ENCODE data around the gene CES2.

The CES2 gene

GRCh38 chr16:66976746-66977145 is 41.4 kb downstream of the CES2 start:
- peaks cover 2% of the 10 kb centered on the region for H3K79me1 ChIP-seq (ENCODE audit: low read depth, low read length)
- no peak overlapping the region for H3K27ac ChIP-seq (replicated peaks; ENCODE audit: low read length)
- H2BK12ac ChIP-seq (ENCODE audit: low read length): no peak overlapping the region
- H3K9ac ChIP-seq (ENCODE audit: low read depth, low read length, poor library complexity): peak overlapping the region; percentile 60
- H2BK120ac ChIP-seq (ENCODE audit: low read depth, low read length): peak overlapping the region; percentile 61
- WGBS, 2 donors (ENCODE audit: extremely low coverage in 2 of 2, insufficient read length in 2 of 2, insufficient replicate concordance in 1 of 2): no CpG with 5 or more reads among the region's 13 CpGs
- no peak overlapping the region for H3K4me2 ChIP-seq (ENCODE audit: insufficient read depth, low read length, poor library complexity, severe bottlenecking)
- H2AK5ac ChIP-seq (ENCODE audit: low read depth, low read length): peak overlapping the region; percentile 70
- H3K14ac ChIP-seq (ENCODE audit: low read length): no peak overlapping the region
- H3K4me1 ChIP-seq (ENCODE audit: control insufficient read depth in 2 of 2, insufficient read depth in 1 of 2, low read depth in 1 of 2, low read length in 2 of 2): peaks cover 3 to 10% of the 10 kb centered on the region in 2 donors
- H3K9me3 ChIP-seq (replicated peaks in 1 of 2; ENCODE audit: control insufficient read depth in 2 of 2, insufficient read depth in 1 of 2, low read depth in 1 of 2, low read length in 2 of 2): no peaks in the 10 kb centered on the region
- DNase-seq (ENCODE audit: low spot score): no peak
- H4K8ac ChIP-seq (ENCODE audit: low read depth, low read length): no peak overlapping the region
- H3K23ac ChIP-seq (ENCODE audit: low read depth, low read length, poor library complexity): no peak overlapping the region
- no peak overlapping the region for H3K4ac ChIP-seq (ENCODE audit: low read length)
- H2BK5ac ChIP-seq (ENCODE audit: low read length): no peak overlapping the region
- H4K91ac ChIP-seq (ENCODE audit: low read depth, low read length, poor library complexity): no peak overlapping the region
- no peak overlapping the region for H3K4me3 ChIP-seq (ENCODE audit: low read length in 2 of 2)
- H3K36me3 ChIP-seq (replicated peaks in 1 of 2; ENCODE audit: control insufficient read depth in 2 of 2, insufficient read depth in 2 of 2, low read length in 2 of 2): no peaks in the 10 kb centered on the region
- peak overlapping the region; percentile 63 for H2AFZ ChIP-seq (ENCODE audit: low read length)
- H3K18ac ChIP-seq (ENCODE audit: low read length): peak overlapping the region; percentile 57
- H3K27me3 ChIP-seq (ENCODE audit: control insufficient read depth in 3 of 3, insufficient read depth in 3 of 3, low read depth in 1 of 3, low read length in 3 of 3): peaks cover 0 to 6% (median 4%) of the 10 kb centered on the region in 3 experiments
- H2BK15ac ChIP-seq (ENCODE audit: low read length): peak overlapping the region; percentile 91

DNA sequence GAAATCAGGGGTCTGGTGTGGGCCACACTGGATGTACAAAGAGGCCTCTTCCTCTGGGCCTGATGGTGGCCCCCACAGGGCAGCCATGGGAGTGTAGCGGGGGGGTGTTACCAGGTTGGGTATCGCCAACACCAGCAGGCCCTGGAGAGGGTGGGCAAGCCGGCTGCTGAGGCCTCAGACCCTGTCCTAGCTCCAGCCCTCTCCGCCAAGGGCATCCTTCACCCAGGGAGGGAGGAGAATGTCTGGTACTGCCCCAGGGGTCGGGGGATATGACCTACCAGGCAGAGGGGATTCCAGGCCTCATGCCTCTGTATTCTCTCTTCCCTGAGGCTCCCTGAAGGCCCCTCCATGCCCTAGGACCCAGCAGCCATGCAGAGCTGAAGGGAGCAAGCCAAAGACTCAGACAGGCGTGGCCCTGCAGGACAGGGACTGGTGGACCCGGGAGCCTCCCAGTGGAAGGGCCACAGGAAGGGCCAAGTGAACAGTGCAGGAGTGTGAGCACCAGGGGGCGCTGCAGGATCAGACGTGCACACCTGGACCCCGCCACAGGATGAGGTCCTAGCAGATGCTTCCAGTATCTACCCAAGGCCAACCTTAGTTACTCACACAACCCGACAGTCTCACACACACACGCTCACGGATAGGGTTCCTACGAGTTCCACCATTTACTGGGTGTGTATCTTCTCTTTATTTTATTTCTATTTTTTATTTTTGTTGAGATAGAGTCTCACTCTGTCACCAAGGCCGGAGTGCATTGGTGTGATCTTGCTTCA is 42.2 kb downstream of the CES2 start:
- WGBS, 2 donors (ENCODE audit: extremely low coverage in 2 of 2, insufficient read length in 2 of 2, insufficient replicate concordance in 1 of 2): no CpG with 5 or more reads among the region's 15 CpGs
- peak overlapping the region; percentile 20 for H3K18ac ChIP-seq (ENCODE audit: low read length)
- peaks cover 0 to 8% (median 6%) of the 10 kb centered on the region in 3 experiments for H3K27me3 ChIP-seq (ENCODE audit: control insufficient read depth in 3 of 3, insufficient read depth in 3 of 3, low read depth in 1 of 3, low read length in 3 of 3)
- H3K4me3 ChIP-seq (ENCODE audit: low read length in 2 of 2): no peak overlapping the region
- peak overlapping the region; percentile 63 for H2AFZ ChIP-seq (ENCODE audit: low read length)
- peak overlapping the region; percentile 20 for H2AK5ac ChIP-seq (ENCODE audit: low read depth, low read length)
- no peak overlapping the region for H2BK15ac ChIP-seq (ENCODE audit: low read length)
- H2BK12ac ChIP-seq (ENCODE audit: low read length): no peak overlapping the region
- H4K8ac ChIP-seq (ENCODE audit: low read depth, low read length): no peak overlapping the region
- peak overlapping the region; percentile 5 for H3K23ac ChIP-seq (ENCODE audit: low read depth, low read length, poor library complexity)
- no peak overlapping the region for H3K4me2 ChIP-seq (ENCODE audit: insufficient read depth, low read length, poor library complexity, severe bottlenecking)
- peak; percentile 74 for DNase-seq (ENCODE audit: low spot score)
- no peaks in the 10 kb centered on the region for H3K79me1 ChIP-seq (ENCODE audit: low read depth, low read length)
- no peak overlapping the region for H4K91ac ChIP-seq (ENCODE audit: low read depth, low read length, poor library complexity)
- peaks cover 3 to 10% of the 10 kb centered on the region in 2 donors for H3K4me1 ChIP-seq (ENCODE audit: control insufficient read depth in 2 of 2, insufficient read depth in 1 of 2, low read depth in 1 of 2, low read length in 2 of 2)
- no peak overlapping the region for H2BK5ac ChIP-seq (ENCODE audit: low read length)
- H3K14ac ChIP-seq (ENCODE audit: low read length): no peak overlapping the region
- no peak overlapping the region for H3K27ac ChIP-seq (replicated peaks; ENCODE audit: low read length)
- H2BK120ac ChIP-seq (ENCODE audit: low read depth, low read length): peak overlapping the region; percentile 61
- H3K36me3 ChIP-seq (replicated peaks in 1 of 2; ENCODE audit: control insufficient read depth in 2 of 2, insufficient read depth in 2 of 2, low read length in 2 of 2): no peaks in the 10 kb centered on the region
- no peak overlapping the region for H3K9ac ChIP-seq (ENCODE audit: low read depth, low read length, poor library complexity)
- no peaks in the 10 kb centered on the region for H3K9me3 ChIP-seq (replicated peaks in 1 of 2; ENCODE audit: control insufficient read depth in 2 of 2, insufficient read depth in 1 of 2, low read depth in 1 of 2, low read length in 2 of 2)
- no peak overlapping the region for H3K4ac ChIP-seq (ENCODE audit: low read length)

- Histone ChIP-seq H3K18ac (ENCODE audit: low read length) (no peak overlapping the region), H3K27me3 (ENCODE audit: control insufficient read depth in 3 of 3, insufficient read depth in 3 of 3, low read depth in 1 of 3, low read length in 3 of 3) (peaks cover 0 to 9% (median 6%) of the 10 kb centered on the region in 3 experiments), H3K4ac (ENCODE audit: low read length) (no peak overlapping the region), H2AFZ (ENCODE audit: low read length) (no peak overlapping the region), H2AK5ac (ENCODE audit: low read depth, low read length) (no peak overlapping the region), H3K4me3 (ENCODE audit: low read length in 2 of 2) (peak overlapping the region in 1 of 2 donors; percentile 6), H2BK12ac (ENCODE audit: low read length) (no peak overlapping the region), H3K14ac (ENCODE audit: low read length) (no peak overlapping the region), H3K9me3 (replicated peaks in 1 of 2; ENCODE audit: control insufficient read depth in 2 of 2, insufficient read depth in 1 of 2, low read depth in 1 of 2, low read length in 2 of 2) (no peaks in the 10 kb centered on the region), H2BK15ac (ENCODE audit: low read length) (no peak overlapping the region), H3K23ac (ENCODE audit: low read depth, low read length, poor library complexity) (no peak overlapping the region), H3K4me1 (ENCODE audit: control insufficient read depth in 2 of 2, insufficient read depth in 1 of 2, low read depth in 1 of 2, low read length in 2 of 2) (peaks cover 3 to 10% of the 10 kb centered on the region in 2 donors), H2BK120ac (ENCODE audit: low read depth, low read length) (no peak overlapping the region), H3K4me2 (ENCODE audit: insufficient read depth, low read length, poor library complexity, severe bottlenecking) (no peak overlapping the region), H2BK5ac (ENCODE audit: low read length) (no peak overlapping the region), H3K79me1 (ENCODE audit: low read depth, low read length) (no peaks in the 10 kb centered on the region), H4K91ac (ENCODE audit: low read depth, low read length, poor library complexity) (no peak overlapping the region), H4K8ac (ENCODE audit: low read depth, low read length) (no peak overlapping the region), H3K9ac (ENCODE audit: low read depth, low read length, poor library complexity) (no peak overlapping the region), H3K36me3 (replicated peaks in 1 of 2; ENCODE audit: control insufficient read depth in 2 of 2, insufficient read depth in 2 of 2, low read length in 2 of 2) (no peaks in the 10 kb centered on the region), H3K27ac (replicated peaks; ENCODE audit: low read length) (no peak overlapping the region)
- WGBS, 2 donors (ENCODE audit: extremely low coverage in 2 of 2, insufficient read length in 2 of 2, insufficient replicate concordance in 1 of 2): no CpG with 5 or more reads among the region's 16 CpGs
- no peak for DNase-seq (ENCODE audit: low spot score)
Observed at GRCh38 chr16:66979011-66979717, 43.8 kb downstream of the CES2 start.

DNA sequence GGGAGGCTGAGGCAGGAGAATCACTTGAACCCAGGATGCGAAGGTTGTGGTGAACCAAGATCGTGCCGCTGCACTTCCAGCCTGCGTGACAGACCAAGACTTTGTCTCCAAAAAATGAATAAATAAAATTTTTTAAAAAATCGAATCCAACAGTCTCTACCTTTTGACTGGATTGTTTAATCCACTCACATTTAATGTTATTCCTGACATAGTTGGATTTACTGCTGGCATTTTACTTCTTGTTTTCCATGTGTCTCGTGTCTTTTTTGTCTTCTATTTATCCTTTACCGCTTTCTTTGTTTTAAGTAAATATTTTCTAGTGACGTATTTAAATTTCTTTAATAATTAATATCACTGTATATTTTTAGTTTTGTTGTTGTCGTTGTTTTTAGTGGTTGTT is 47.7 kb downstream of the CES2 start:
- no peak for DNase-seq (ENCODE audit: low spot score)
- Histone ChIP-seq H2AFZ (ENCODE audit: low read length) (no peak overlapping the region), H3K36me3 (replicated peaks in 1 of 2; ENCODE audit: control insufficient read depth in 2 of 2, insufficient read depth in 2 of 2, low read length in 2 of 2) (no peaks in the 10 kb centered on the region), H3K79me1 (ENCODE audit: low read depth, low read length) (no peaks in the 10 kb centered on the region), H3K9me3 (replicated peaks in 1 of 2; ENCODE audit: control insufficient read depth in 2 of 2, insufficient read depth in 1 of 2, low read depth in 1 of 2, low read length in 2 of 2) (no peaks in the 10 kb centered on the region), H2BK15ac (ENCODE audit: low read length) (no peak overlapping the region), H3K9ac (ENCODE audit: low read depth, low read length, poor library complexity) (no peak overlapping the region), H3K4ac (ENCODE audit: low read length) (no peak overlapping the region), H2BK5ac (ENCODE audit: low read length) (no peak overlapping the region), H3K27me3 (ENCODE audit: control insufficient read depth in 3 of 3, insufficient read depth in 3 of 3, low read depth in 1 of 3, low read length in 3 of 3) (peaks cover 0 to 20% (median 6%) of the 10 kb centered on the region in 3 experiments), H3K23ac (ENCODE audit: low read depth, low read length, poor library complexity) (no peak overlapping the region), H3K4me2 (ENCODE audit: insufficient read depth, low read length, poor library complexity, severe bottlenecking) (no peak overlapping the region), H2AK5ac (ENCODE audit: low read depth, low read length) (no peak overlapping the region), H3K4me3 (ENCODE audit: low read length in 2 of 2) (no peak overlapping the region), H3K18ac (ENCODE audit: low read length) (no peak overlapping the region), H3K27ac (replicated peaks; ENCODE audit: low read length) (no peak overlapping the region), H2BK120ac (ENCODE audit: low read depth, low read length) (no peak overlapping the region), H4K91ac (ENCODE audit: low read depth, low read length, poor library complexity) (no peak overlapping the region), H2BK12ac (ENCODE audit: low read length) (no peak overlapping the region), H4K8ac (ENCODE audit: low read depth, low read length) (no peak overlapping the region), H3K14ac (ENCODE audit: low read length) (no peak overlapping the region), H3K4me1 (ENCODE audit: control insufficient read depth in 2 of 2, insufficient read depth in 1 of 2, low read depth in 1 of 2, low read length in 2 of 2) (no peaks in the 10 kb centered on the region)
- no CpG with 5 or more reads among the region's 9 CpGs for WGBS, 2 donors (ENCODE audit: extremely low coverage in 2 of 2, insufficient read length in 2 of 2, insufficient replicate concordance in 1 of 2)
